ENCODE data around the gene HBS1L.

Gene HBS1L

DNA sequence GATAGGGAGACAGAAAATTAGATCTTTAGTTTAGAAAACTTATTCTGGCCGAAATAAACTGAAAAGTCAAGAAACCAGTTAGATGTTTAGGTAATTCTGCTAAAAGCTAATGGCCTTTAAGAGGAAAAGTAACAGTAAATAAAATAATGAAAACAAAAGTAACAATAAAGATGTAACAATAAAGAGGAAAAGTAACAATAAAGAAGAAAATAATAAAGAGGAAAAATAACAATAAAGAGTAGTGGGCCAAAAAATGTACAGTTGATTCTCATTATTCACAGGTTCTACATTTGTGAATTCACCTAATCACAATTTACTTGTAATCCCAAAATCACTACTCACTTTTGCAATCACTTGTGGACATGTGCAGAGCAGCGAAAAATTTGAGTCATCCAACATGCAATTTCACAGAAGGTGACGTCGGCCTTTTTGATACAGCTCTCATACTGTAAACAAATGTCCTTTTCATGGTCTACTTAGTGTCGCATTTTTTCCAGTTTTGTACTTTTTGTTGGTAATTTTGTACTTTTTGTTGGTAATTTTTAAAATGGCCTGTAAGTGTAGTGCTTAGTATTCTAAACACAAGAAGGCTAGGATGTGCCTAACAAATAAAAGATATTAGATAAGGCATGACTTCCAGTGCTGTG is 24.0 kb downstream of the HBS1L start:
- DNase-seq, result no peak

DNA sequence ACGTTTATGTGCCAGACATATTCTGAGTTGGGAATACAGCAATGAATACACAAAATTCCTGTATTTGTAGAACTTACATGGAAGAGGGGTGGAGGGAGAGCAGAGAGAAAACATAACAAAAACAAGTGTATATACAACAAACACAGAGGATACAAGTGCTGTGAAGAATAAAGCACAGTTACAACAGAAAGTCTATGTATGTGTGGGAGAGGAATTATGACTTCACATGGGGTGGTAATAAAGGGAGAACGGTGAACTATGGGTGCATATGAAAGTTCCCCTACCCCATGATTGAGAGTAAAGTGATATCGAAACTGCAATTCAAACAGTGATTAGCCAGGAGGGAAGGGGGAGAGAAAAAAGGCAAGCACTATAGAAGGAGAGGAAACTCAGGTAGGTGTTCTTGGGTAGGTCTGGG is 24.6 kb downstream of the HBS1L start:
- no peak for DNase-seq

- DNase-seq, result no peak
These were observed 28.8 kb downstream of the HBS1L start for GRCh38 chr6:135025775-135026174.

GRCh38 chr6:135025175-135025574 is 29.4 kb downstream of the HBS1L start:
- no peak for DNase-seq

GRCh38 chr6:135022050-135022697 is 32.4 kb downstream of the HBS1L start:
- DNase-seq, result no peak

- DNase-seq, result no peak
These were observed 33.1 kb downstream of the HBS1L start for GRCh38 chr6:135021310-135022049.

- no peak for DNase-seq
These were observed 35.7 kb downstream of the HBS1L start for GRCh38 chr6:135018941-135019340.

GRCh38 chr6:135018052-135018451 is 36.6 kb downstream of the HBS1L start:
- DNase-seq, result no peak

DNA sequence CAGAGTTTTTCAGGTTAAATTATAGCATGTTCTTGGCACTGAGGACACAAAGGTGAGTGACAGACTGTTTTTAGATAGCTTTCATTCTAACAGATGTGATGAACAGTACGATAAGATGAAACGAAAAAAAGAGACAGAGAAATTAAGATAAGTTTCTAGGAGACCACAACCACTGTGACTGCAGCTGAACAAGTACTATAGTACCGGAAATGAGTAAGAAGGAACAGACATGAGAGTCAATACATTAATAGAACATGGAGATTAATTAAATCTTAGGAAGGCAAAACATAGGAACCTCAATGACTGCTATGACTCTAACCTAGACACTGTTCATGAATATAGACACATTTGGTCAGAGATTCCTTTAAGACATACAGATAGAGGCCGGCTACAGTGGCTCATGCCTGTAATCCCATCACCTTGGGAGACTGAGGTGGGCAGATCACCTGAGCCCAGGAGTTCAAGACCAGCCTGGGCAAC is 40.2 kb downstream of the HBS1L start:
- DNase-seq, result no peak

DNA sequence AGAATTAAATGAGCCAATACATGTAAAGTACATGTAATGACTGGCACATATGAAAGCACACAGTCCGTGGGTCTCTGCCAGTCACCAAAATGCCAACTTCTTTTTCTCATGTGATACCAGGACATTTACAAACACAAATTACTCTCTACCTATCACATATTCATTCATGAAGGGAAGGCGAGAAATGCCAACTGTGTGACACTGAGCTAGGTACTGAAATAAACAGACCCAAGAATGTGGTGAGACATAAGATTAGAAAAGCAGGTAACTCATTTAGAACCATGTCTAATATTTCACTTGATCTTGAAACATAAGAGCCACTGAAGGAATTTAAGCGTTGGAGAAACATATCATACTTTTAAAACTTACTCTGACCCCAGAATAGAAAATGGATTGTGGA is 41.4 kb downstream of the HBS1L start:
- no peak for DNase-seq

GRCh38 chr6:135012764-135013163 is 41.9 kb downstream of the HBS1L start:
- no peak for DNase-seq

DNA sequence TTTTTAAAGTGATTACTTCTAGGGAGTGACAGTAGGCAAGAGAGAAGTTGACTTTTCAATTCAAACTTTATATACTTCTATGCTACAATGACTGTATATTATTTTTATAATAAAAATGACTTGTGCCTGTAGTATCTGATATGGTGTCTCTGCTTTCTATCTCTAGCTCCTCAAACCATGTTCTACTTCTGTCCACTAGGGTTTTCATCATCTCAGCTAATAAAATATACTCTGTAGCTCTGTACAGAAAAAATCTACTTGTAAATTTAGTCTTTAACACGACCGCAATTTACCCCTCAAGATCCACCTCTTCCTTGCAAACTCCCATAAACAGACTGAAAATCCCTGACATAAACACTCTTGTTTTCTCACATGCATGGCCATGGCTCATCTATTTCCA is 42.3 kb downstream of the HBS1L start:
- no peak for DNase-seq

- no peak for DNase-seq
These were observed 45.7 kb downstream of the HBS1L start for GRCh38 chr6:135008941-135009290.

DNA sequence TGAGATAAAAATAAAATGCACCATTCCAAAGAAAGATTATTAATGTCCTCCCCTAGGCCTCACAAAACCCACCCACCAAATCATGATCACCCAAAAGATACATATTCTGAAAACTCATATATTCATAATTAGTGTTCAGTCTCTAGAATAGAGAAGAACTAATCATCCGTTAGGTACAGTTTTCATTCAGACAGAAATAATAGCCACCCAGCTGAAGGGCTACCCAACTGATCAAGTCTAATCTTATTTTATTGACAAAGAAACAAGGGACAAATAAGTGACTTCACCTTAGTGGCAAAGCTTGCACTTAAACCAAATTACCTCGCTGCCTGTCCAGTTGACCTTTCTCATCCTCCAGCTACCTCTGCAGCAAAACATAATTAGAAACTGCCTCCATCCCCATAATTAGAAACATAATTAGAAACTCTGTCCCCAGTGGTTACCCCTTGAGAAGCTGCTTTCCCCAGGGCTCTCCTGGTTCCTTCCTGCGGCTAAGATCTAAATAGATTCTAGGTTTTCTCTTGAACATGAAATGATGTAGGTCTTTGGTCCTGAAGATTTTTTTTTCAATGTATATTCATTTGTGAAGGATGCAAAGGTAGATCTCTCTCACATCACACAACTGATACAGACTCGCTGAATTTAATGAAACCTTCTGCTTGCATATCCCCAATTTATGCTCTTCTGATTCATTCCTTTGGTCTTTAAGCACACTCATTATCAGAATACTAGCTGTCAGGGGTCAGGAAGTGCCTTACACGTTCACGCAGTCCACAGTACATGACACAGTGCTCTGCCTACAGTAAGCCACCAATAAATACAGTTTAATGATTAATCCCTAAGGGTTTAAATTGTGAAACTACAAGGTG is 46.3 kb downstream of the HBS1L start:
- no peak for DNase-seq

DNA sequence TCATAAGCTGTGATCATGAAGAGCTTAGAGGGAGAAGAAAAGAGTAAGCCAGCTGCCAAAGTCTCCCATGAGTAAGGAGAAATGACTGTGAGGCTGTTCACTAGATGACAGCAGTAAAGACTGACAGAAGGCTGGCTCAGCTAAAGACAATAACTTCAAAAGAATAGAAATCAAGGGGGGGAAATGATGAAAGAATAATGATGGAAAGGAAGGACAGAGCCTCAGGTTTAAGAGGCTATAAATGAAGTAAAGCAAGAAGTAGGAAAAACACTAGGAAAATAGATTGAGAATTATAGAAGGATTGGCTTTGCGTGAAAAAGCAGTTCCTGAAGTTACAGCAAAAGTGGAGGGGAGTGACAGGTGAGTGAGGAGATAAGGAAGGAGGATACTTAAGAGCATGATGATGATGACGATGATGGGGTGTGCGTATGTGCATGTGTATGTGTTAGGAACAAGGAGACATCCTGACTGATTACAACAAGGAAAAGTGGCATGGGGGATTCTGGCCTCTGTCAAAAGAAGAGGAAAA is 48.2 kb downstream of the HBS1L start:
- DNase-seq, result no peak

DNA sequence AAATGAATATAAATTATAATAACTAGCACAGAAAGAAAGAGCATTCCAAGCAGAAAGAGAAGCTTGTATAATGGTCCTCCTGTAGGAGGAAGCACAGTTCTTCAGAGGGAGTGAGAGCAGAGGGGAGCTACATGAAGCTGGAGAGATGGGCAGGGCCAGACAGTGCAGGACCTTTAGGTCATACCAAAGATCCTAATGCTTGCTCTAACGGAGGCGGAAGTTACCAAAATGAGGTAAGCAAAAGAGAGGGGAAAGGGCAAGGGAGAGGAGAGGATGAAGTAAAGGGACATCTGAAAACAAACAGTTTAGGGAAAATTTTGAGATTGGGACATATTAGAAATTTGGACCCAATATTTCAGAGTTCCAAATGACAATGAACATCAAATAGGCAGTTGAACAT is 50.2 kb downstream of the HBS1L start:
- no peak for DNase-seq

GRCh38 chr6:135002974-135003703 is 51.5 kb downstream of the HBS1L start:
- no peak for DNase-seq

DNA sequence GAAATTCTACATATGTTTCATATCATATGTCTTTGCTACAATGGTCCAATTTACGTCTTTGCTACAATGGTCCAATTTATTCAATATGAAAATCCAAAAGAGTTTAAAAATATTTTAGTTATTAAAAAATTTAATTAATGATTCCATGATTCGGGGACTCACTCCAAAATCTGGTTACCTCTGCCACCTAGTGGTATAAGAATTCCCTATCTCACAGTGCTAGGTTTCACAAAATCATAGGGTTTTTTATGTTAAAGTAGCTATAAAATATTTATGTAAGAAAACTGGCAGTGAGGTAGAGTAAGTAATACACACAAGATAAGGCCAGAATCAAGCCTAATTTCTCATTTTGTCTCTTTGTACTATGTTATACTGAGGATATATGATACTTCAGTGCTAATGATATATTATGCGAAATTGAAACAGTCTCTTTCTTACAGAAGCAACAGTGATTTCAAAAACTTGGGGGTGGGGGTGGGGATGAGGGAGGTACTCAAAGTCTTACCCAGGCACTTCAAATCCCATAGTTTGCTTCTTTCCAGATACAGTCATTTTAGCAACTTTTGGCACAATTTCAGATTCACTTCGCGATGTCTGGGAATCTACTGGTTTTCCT is 52.3 kb downstream of the HBS1L start:
- no peak for DNase-seq

DNA sequence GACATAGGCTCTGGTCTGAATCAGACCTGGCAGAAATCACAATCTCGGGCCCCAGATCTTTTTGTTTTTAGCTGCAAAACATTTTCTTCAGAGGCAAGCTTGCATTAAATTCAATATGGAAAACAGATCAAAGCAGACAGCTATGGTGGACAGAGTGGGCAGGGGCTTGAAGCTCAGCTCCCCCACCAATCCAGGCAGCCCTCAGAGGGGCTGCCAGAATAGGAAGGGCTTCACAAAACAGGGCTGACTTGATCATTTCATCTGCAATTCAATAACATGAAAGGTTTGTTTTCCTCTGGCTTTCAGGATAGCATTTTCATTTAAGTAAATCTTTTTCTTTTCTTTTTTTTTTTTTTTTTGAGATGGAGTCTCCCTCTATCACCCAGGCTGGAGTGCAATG is 55.5 kb downstream of the HBS1L start:
- DNase-seq, result no peak

DNA sequence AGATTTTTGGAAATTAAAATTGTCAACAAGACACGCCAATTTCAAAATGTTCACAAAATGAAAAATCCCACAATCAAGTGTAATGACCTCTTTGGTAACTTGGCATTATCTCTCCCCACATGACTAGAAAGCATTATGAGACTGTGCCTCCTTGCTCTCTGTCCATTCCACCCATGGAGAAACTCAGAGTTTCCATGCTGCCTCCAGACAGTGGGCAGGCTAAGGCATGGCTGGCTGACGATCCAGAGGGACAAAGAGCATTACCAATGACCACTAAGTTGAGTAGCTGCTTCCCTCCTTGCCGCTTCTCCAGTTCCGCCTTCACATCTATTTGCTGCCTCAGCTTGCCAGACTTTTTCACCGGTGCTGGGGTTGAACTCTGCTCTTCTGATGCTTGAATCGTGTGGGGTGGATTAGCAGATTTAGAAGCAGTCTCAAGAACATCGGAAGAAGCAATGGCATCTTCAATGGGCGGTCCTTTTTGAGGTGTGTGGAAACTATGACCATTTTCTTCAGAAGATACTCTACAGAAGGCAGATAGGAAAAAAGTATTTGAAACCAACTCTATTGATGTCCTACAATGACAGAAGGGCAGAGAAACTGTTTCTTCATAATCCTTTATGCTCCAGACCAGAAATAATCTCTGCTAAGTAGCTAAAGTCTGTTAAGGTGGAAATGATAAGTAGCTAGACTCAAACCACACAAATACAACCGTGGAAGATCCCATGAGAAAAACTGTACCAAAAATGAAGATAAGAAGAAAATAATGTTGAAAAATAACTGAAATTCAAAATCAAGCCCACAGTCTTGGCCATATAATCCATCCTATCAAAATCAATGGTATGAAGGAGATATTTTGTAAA is 57.3 kb downstream of the HBS1L start:
- DNase-seq, result no peak

DNA sequence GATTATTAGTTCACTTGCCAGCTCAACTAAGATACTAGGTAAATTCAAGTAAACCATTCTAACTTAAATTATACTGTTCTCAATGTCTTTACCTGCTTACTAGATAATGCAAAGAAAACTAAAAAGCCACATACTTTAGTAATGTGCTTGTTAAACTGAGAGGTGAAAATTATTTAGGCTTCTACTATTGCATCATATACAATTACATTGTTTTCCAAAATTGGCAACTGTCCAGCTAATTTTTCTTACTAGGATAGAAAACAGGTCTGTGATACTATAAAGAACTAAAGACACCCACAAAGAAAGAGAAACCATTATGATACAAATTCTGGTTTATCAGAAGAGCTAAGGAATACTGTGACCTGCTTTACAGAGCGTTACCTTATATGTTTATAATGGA is 59.1 kb downstream of the HBS1L start:
- no peak for DNase-seq

Measured in NCI-H1694 treated with DMSO at 0.1 percent for 48 hours (cell line).